Esophagus squamous epithelium (tissue), 4 donors: ENCODE measurements around the gene TMEM167B.

Experiments used
- POLR2A ChIP-seq, 4 donors: fragments of 450-650 bp; IDR thresholded peaks; one replicate each; pipeline ENCODE4 v1.6.1; 2017; ENCODE audit warnings: antibody characterized with exemption in 4 of 4, mild to moderate bottlenecking in 4 of 4, moderate library complexity in 3 of 4
- TF ChIP-seq, protein P1 (sequence below), 6 experiments: fragments of 450-650 bp in 4 of 6; fragments of 200-600 bp in 2 of 6; sonication (generic) in 2 of 6; IDR thresholded peaks; one replicate each; pipeline ENCODE4 v1.5.1; 2016 to 2019; ENCODE audit warnings: antibody characterized with exemption in 6 of 6, mild to moderate bottlenecking in 4 of 6, moderate library complexity in 4 of 6

DNA sequence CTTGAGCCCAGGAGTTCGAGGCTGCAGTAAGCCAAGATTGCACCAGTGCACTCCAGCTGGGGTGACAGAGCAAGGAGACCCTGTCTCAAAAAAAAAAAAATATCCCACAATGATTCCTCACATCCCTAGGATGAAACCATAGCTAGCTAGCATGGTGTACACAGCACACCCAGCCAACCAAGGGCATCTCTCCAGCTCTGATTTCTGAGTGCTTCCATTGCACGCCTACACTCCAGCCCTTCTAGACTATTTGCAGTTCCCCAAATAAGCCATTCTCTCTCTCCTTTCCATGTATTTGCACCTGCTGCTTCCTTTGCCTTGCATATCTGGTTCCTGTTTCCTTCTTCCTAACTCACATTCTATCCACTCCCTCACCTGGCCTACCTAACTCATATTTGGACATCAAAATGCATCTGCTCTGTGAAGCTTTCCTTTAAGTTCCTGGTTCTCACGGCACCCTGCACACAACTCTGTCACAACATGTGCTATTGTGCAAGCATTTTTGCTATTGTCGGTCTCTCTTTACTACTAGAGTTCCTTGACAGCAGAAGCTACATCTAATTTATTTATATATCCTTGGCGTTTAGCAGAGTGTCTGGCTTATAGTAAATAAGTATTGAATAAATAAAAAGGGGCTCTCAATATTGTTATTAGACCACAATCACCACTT is 21.0 kb downstream of the TMEM167B start:
- TF ChIP-seq, protein P1, sequence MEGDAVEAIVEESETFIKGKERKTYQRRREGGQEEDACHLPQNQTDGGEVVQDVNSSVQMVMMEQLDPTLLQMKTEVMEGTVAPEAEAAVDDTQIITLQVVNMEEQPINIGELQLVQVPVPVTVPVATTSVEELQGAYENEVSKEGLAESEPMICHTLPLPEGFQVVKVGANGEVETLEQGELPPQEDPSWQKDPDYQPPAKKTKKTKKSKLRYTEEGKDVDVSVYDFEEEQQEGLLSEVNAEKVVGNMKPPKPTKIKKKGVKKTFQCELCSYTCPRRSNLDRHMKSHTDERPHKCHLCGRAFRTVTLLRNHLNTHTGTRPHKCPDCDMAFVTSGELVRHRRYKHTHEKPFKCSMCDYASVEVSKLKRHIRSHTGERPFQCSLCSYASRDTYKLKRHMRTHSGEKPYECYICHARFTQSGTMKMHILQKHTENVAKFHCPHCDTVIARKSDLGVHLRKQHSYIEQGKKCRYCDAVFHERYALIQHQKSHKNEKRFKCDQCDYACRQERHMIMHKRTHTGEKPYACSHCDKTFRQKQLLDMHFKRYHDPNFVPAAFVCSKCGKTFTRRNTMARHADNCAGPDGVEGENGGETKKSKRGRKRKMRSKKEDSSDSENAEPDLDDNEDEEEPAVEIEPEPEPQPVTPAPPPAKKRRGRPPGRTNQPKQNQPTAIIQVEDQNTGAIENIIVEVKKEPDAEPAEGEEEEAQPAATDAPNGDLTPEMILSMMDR (IDR thresholded peaks at IDR 0.05) = no peak
- no peak for TF ChIP-seq POLR2A (IDR thresholded peaks at IDR 0.05)
